ENCODE measurements around the gene SNRNP27. TPM values are rescaled to one million over a fixed set of nuclear protein-coding genes. Genes with fewer than 3 reads are reported as not detected.

Gene SNRNP27
- total and polyA plus RNA-seq, 2 of the 8 experiments (the other 6 are each of a cell fraction or from before 2014, with no cell fraction given): 11.1 to 40.5 TPM

DNA sequence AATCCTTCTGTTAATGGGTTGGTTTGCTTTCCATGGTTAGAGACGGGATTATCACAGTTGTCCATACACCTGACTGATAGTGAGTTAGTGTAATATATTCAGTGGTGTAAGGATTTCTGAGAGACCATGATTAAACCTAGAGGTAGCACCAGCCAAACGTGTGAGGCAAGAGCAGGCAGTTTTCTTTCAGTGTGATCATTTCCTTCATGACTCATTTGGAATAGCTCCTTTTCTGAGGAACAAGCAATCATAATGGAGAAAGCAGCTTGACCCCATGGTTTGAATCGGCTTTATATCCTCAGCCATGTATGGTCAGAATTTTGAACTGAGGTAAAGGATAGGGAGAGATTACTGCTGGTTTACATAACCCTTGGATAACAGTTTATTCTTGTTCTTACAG, 24.1 kb downstream of the SNRNP27 start (continued):
- TF ChIP-seq, protein P1, sequence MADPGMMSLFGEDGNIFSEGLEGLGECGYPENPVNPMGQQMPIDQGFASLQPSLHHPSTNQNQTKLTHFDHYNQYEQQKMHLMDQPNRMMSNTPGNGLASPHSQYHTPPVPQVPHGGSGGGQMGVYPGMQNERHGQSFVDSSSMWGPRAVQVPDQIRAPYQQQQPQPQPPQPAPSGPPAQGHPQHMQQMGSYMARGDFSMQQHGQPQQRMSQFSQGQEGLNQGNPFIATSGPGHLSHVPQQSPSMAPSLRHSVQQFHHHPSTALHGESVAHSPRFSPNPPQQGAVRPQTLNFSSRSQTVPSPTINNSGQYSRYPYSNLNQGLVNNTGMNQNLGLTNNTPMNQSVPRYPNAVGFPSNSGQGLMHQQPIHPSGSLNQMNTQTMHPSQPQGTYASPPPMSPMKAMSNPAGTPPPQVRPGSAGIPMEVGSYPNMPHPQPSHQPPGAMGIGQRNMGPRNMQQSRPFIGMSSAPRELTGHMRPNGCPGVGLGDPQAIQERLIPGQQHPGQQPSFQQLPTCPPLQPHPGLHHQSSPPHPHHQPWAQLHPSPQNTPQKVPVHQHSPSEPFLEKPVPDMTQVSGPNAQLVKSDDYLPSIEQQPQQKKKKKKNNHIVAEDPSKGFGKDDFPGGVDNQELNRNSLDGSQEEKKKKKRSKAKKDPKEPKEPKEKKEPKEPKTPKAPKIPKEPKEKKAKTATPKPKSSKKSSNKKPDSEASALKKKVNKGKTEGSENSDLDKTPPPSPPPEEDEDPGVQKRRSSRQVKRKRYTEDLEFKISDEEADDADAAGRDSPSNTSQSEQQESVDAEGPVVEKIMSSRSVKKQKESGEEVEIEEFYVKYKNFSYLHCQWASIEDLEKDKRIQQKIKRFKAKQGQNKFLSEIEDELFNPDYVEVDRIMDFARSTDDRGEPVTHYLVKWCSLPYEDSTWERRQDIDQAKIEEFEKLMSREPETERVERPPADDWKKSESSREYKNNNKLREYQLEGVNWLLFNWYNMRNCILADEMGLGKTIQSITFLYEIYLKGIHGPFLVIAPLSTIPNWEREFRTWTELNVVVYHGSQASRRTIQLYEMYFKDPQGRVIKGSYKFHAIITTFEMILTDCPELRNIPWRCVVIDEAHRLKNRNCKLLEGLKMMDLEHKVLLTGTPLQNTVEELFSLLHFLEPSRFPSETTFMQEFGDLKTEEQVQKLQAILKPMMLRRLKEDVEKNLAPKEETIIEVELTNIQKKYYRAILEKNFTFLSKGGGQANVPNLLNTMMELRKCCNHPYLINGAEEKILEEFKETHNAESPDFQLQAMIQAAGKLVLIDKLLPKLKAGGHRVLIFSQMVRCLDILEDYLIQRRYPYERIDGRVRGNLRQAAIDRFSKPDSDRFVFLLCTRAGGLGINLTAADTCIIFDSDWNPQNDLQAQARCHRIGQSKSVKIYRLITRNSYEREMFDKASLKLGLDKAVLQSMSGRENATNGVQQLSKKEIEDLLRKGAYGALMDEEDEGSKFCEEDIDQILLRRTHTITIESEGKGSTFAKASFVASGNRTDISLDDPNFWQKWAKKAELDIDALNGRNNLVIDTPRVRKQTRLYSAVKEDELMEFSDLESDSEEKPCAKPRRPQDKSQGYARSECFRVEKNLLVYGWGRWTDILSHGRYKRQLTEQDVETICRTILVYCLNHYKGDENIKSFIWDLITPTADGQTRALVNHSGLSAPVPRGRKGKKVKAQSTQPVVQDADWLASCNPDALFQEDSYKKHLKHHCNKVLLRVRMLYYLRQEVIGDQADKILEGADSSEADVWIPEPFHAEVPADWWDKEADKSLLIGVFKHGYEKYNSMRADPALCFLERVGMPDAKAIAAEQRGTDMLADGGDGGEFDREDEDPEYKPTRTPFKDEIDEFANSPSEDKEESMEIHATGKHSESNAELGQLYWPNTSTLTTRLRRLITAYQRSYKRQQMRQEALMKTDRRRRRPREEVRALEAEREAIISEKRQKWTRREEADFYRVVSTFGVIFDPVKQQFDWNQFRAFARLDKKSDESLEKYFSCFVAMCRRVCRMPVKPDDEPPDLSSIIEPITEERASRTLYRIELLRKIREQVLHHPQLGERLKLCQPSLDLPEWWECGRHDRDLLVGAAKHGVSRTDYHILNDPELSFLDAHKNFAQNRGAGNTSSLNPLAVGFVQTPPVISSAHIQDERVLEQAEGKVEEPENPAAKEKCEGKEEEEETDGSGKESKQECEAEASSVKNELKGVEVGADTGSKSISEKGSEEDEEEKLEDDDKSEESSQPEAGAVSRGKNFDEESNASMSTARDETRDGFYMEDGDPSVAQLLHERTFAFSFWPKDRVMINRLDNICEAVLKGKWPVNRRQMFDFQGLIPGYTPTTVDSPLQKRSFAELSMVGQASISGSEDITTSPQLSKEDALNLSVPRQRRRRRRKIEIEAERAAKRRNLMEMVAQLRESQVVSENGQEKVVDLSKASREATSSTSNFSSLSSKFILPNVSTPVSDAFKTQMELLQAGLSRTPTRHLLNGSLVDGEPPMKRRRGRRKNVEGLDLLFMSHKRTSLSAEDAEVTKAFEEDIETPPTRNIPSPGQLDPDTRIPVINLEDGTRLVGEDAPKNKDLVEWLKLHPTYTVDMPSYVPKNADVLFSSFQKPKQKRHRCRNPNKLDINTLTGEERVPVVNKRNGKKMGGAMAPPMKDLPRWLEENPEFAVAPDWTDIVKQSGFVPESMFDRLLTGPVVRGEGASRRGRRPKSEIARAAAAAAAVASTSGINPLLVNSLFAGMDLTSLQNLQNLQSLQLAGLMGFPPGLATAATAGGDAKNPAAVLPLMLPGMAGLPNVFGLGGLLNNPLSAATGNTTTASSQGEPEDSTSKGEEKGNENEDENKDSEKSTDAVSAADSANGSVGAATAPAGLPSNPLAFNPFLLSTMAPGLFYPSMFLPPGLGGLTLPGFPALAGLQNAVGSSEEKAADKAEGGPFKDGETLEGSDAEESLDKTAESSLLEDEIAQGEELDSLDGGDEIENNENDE (IDR thresholded peaks at IDR 0.05; ENCODE audit: insufficient replicate concordance, low read length): no peak
- no peak for TF ChIP-seq CTBP2 (IDR thresholded peaks at IDR 0.05; ENCODE audit: borderline replicate concordance, insufficient read depth, insufficient read length, low read length)

Data from H1 (cell line).